Dermis microvascular lymphatic vessel endothelial cell (primary cell): ENCODE results near the gene FAM20C. TPM values are rescaled to one million over a fixed set of nuclear protein-coding genes. Genes with fewer than 3 reads are reported as not detected.

Experiments
- DNase-seq, 2 donors: peaks; one replicate each; pipeline versions ENCODE4 v3.0.0 to v3.0.0-alpha.2; 2010; ENCODE audit warnings: low read depth in 2 of 2
- total RNA-seq: library from RNA; depleted of rRNA; stranded (reverse); fragments of >200 nt; gene quantifications from 2 replicates; pipeline ENCODE4 v1.2.1, GENCODE V29; 2014

The FAM20C gene
- total RNA-seq, 1 donor from 2014 or later: 1.2 TPM

- DNase-seq: no peak
These were observed 33.6 kb upstream of the FAM20C start for GRCh38 chr7:158771-159170.

GRCh38 chr7:159370-160270 lies 32.8 kb upstream of the FAM20C start:
- DNase-seq: no peak

DNA sequence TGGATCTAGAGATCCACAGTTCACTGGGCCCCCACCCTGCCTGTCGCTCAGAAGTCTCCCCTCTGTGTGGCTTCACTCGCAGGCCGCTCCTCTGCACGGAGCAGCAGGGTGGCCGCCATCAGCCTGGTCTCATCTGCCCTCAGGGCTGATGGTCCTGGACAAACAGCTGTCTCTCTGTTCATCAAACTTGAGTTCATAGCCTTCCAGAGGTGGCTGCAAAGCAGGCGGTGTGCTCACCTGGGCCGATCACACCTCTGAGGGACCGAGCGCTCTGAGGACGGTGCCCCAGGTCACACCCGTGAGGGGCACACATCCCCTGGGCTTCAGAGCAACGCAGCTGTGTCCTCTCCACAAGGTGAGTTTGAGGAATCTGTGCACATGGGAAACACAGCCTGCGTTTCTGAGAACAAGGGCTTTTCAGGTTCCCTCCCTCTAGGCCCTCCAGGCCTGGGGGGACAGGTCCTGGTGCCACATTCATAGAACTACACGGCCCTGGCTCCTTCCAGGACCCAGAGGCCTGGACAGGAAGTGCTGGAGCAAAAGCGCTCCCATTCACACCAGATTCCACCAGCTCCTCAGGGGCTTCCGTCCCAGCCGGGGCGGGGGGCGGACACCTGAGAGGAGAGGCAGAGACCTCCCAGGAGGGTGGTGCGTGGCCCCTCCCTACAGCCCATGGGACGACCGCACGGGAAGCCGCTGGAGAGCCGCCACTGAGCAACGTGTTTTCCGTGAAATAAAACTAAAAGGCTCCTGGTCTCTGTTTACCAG lies 31.2 kb upstream of the FAM20C start:
- DNase-seq: no peak

DNA sequence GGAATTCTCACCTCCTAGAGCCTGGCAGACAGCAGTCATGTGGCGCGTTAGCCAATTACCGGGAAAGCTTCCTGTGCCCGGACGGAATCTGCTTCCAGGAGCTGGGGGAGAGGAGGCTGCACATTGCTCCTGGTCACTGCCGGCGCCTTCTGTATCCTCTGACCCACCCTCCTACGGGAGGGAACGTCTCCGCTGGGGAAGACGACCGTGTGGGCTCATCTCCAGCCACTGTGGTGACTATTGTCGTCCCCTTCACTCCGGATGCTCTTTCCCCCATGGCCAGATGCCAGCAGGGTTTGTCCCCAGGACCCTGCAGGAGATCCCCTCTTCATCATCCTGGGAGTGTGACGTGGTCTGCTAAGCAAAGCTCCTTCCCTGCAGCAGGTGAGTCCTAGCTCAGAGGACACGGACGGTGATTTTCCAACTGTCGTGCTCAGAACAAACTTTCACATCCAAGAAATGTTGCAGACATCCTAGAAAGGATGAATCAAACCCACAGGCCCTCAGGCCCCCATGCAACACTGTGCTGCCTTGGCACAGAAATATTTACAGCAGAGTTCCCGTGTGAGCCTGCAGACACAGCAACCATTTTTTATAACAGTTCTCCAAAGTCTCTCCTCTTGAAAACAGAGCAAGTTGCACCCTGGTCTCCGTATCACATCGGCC lies 29.6 kb upstream of the FAM20C start:
- DNase-seq: no peak

DNA sequence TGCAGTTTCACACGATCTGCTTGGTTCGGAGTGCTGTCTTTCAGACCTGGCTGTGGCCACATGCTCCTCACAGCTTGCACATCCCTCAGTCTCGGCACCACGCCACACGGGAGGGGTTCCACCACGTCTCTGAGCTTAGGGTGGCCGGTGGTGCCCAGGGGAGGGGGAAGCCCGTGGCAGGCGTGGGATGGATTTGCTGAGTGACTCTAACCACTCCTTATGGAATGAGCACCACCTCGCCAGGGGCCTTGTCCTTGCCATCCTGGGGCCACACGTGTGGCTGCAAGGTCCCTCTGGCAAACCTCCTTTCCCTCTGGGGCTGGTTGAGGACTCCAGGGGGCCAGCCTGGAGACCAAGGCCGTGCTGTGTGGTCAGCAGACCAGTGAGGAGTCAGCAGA lies 29.1 kb upstream of the FAM20C start:
- no peak for DNase-seq

- no peak for DNase-seq
These were observed 28.1 kb upstream of the FAM20C start for GRCh38 chr7:163971-164881.

GRCh38 chr7:164882-165660 lies 27.3 kb upstream of the FAM20C start:
- no peak for DNase-seq

GRCh38 chr7:165661-166337 lies 26.6 kb upstream of the FAM20C start:
- no peak for DNase-seq

DNA sequence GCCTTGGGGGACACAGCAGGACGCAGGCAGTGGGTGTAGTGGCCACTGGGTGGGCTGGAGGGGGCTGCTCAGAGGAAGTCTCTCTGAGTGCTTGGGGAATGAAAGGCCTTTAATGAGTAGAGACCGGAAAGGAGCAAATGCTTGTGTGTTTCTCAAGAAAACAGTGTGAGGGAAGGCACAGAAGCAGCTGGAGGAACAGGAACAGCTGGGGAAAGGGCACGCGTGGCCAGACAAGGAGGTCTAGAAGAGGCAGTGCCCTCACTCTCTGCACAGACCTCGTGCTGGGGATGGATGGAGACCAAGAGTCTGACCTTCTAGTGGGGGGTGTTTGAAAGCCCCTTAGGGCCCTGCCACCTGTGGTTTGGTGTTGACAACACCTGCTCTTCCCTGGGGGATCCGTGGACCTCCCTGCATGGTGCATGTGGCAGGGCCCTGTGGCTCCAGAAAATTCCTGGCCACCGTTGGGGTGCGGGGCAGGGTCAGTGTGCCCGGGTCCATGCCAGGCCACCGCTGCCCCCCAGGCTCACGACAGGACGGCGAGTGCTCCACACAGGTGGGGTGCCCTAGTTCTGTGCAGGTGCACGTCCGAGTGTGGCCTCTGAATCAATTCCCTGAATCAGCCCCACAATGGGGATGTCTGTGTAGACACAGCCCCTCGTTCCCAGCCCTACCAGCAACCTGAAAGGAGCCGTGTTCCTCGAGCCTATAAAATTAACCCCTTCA lies 25.9 kb upstream of the FAM20C start:
- no peak for DNase-seq

GRCh38 chr7:167090-167855 lies 25.1 kb upstream of the FAM20C start:
- no peak for DNase-seq

DNA sequence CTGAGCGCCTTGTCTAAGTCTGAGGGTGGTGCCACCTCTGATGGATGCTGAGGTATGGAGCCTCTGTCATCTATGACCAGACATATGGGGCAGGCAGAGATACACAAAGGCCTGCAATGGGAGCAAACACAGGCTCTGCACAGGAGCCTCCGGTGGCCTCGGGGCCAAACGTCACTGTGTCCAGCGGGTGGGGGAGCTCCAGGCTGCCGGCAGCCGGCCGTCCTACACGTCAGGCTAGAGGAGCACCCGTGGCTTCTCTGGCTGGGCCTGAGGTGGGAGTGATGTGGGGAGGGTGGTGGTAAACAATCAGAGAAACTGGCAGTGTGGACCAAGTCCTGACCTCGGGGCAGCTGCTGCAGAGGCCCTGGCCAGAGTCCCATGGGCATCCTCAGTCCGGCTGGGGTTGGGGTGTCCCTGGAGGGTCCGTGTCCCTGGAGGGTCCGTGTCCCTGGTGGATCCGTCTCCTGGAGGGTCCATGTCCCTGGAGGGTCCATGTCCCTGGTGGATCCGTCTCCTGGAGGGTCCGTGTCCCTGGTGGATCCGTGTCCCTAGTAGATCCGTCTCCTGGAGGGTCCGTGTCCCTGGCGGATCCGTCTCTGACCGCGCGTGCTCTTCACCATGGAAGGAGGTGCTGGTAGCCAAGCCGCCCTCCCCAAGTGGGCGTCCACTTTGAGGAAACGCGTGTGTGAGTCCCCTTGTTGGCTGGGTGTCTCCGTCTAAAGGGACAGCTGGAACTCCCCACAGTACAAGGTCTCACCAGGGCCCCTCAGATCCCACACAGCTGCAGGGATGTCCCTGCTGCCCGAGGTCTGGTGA lies 24.2 kb upstream of the FAM20C start:
- no peak for DNase-seq

DNA sequence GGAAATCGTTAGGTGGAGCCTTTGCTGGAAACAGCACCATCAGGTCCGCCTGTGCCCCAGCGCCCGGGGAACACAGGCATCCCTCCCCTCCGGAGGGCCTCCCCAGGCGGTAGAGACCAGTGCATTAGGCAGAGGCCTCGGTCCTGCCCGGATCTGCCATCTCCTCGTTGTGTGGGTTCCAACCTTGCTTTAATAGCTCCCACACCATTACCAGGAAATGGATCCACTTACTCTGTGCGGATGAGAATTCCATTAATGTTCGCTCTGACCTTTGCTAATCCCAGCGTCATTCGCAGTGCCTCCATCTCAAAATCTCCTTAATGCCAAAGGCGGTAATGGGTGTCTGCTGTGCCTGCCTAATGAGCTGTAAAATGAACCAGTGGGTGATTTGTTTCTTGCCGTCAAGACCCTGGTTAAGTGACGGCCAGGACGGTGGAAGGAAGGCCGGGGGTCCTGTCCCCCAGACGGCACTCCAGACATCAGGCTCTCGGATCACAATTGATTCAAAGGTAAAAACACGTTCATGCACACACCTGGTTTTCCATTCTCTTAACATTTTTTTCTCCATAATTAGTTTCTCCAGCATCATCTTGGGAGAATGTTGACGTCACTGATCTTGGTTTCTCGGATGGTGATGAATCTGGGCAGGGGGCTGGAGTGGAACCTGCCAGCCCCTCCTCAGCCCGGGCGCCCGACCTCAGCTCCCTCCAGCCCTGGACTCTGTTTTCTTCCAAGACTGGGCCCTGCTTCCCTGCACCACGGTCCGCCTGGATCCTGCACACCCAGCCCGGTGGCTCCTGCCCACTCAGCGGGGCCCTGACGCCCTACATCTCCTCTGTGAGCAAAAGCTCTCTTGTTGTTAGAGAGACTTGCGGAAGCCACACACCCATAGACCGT lies 22.8 kb upstream of the FAM20C start:
- DNase-seq: no peak

DNA sequence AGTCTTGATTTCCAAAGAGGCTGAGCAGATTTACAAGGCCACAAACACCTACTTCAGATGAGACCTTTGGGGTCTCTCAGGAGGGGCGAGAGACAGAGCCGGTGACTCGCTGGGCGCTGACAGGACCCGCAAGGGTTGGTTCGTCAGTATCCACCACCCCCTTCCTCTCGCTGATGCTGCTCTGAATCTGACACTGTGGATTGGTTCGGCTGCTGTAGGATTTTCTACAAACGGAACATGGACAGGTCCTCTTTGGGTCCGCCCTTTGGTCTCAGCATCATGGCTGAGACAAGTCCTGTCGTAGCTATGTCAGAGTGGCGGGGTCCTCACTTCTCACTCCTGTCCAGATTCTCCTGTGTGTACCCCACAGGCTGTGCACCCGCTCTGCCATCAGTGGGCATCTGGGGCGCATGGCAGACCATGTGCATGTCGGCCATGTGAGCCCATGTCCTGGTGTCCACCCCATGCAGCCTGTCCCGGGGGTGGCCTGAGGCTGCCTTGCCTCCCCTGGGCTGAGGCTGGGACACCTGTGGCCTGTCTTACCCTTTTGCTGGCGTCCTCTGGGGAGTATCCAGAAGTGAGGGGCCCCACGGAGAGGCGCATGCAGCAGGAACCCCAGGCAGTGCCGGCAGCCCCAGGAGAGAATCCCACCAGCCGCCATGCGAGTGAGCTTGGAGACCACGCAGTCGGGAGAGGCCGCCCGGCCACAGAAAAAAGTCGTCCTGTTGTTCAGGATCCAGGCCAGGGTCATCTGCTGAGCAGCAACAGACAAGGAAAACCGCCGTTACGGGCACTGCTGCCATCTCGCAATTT lies 21.6 kb upstream of the FAM20C start:
- DNase-seq: no peak

DNA sequence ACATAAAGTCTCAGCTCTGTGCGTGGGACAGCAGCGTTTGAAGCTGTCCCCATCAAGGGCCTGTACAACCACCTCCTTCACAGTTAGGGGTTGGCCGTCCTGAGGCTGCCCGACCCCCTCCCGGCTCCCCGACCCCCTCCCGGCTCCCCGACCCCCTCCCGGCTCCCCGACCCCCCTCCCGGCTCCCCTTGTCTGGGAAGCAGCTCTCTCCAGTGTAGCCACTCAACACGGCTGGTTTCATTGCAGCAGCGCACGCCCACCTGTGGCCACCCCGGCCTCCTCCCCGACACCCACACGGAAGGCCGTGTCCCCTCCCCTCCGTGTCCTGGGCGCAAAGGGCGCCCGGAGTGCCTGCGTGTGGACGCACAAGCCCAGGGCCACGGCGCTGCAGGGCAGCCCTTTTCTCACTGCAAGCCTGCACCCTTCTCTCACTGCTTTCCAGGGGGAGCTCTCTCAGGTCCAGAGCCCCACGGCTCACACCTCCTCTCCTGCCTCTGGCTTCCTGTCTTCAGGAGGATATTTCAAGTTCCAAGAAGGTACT lies 20.9 kb upstream of the FAM20C start:
- DNase-seq: no peak

GRCh38 chr7:171912-172515 lies 20.4 kb upstream of the FAM20C start:
- no peak for DNase-seq
